Heart left ventricle (tissue), 16 donors: ENCODE results near the gene IGFBP2. TPM values are rescaled to one million over a fixed set of nuclear protein-coding genes. Genes with fewer than 3 reads are reported as not detected.
A peak's percentile ranks its signal among the peaks of the same experiment; 100 is the strongest.

ENCODE experiments used
- ATAC-seq, 4 donors: fragments of 200-7000 bp; cut with Tn5 transposase; one replicate each; pipeline ENCODE4 v1.9.1; 2020 to 2022; ENCODE audit warnings: moderate library complexity in 4 of 4, mild to moderate bottlenecking in 3 of 4, moderate number of reproducible peaks in 1 of 4
- DNase-seq, 5 donors: peaks; one replicate each; pipeline ENCODE4 v3.0.0-alpha.2; 2020
- H3K27ac ChIP-seq, 12 donors: fragments of 200-600 bp; sonication (generic) in 4 of 12; one replicate each; pipeline versions ENCODE4 v1.5.0 to v1.8.0; 2016 to 2022; ENCODE audit warnings: mild to moderate bottlenecking in 2 of 12
- H3K27me3 ChIP-seq, 9 donors: fragments of 200-600 bp; sonication (generic) in 2 of 9; one replicate each; pipeline versions ENCODE4 v1.5.1 to v1.8.0; 2016 to 2022; ENCODE audit warnings: mild to moderate bottlenecking in 3 of 9
- H3K36me3 ChIP-seq, 9 donors: fragments of 200-600 bp; sonication (generic) in 2 of 9; one replicate each; pipeline versions ENCODE4 v1.5.0 to v1.8.0; 2018 to 2022; ENCODE audit warnings: mild to moderate bottlenecking in 2 of 9
- H3K4me1 ChIP-seq, 12 donors: fragments of 200-600 bp; sonication (generic) in 4 of 12; one replicate each; pipeline versions ENCODE4 v1.5.0 to v1.8.0; 2016 to 2022; ENCODE audit warnings: mild to moderate bottlenecking in 3 of 12
- H3K4me3 ChIP-seq, 12 donors: fragments of 200-600 bp; sonication (generic) in 4 of 12; one replicate each; pipeline versions ENCODE4 v1.5.0 to v1.8.0; 2017 to 2022; ENCODE audit warnings: mild to moderate bottlenecking in 9 of 12, moderate library complexity in 4 of 12
- H3K9me3 ChIP-seq, 12 donors: fragments of 200-600 bp; sonication (generic) in 4 of 12; one replicate each; pipeline versions ENCODE4 v1.5.0 to v1.8.0; 2016 to 2022; ENCODE audit warnings: mild to moderate bottlenecking in 1 of 12
- CTCF ChIP-seq, 12 donors: fragments of 200-600 bp; sonication (generic) in 4 of 12; IDR thresholded peaks; one replicate each; pipeline versions ENCODE4 v1.5.0 to v1.8.0; 2018 to 2022; ENCODE audit warnings: antibody characterized with exemption in 12 of 12, mild to moderate bottlenecking in 5 of 12
- POLR2A ChIP-seq, 2 donors: fragments of 450-650 bp; IDR thresholded peaks; one replicate each; pipeline ENCODE4 v1.6.1; 2017; ENCODE audit warnings: antibody characterized with exemption in 2 of 2, mild to moderate bottlenecking in 2 of 2, moderate library complexity in 2 of 2
- WGBS, 4 donors: extraction: QIAGEN DNeasy Blood & Tissue Kit in 2 of 4; methylation state at CpG; one replicate each; pipeline versions ENCODE4 v1.1.5 to v1.1.7; 2013 to 2018; 5-methylcytosine and 5-hydroxymethylcytosine counted together
- intact Hi-C, 10 donors: fragments of 100-400 bp; cut with DNase I; formaldehyde crosslinking; loops; one replicate each; pipeline versions ENCODE4 v1.11.1 to v1.14.2; 2022
- polyA plus RNA-seq, 2 donors: library from polyadenylated mRNA; stranded (reverse); fragments of 200-250 nt; gene quantifications; one replicate each; pipeline ENCODE4 v1.2.3, GENCODE V29; 2013
- total RNA-seq, 9 donors: library from RNA; depleted of rRNA in 2 of 9; stranded (reverse); fragments of >200 nt in 2 of 9; fragmentation: NEBNext Ultra II Directional in 3 of 9; extraction: Animal tissue kit (Norgen Biotek cat#: 25700) in 3 of 9; gene quantifications; one replicate each; pipeline versions ENCODE4 v1.1.0 to v1.2.4, GENCODE V29; 2016 to 2023
- donor health status: ischemic (EF 13 %, LVEDD 7.1; RV severe dilation, severe dysfunction).
- donor health status: healthy with polysubstance abuse.
- donor health status: DM: no; HTN: yes; CAD: no.
- donor health status: DM: no; HTN: no; CAD: no.
- donor health status: ischemic (EF 25% LVEDD 6.9; RV normal size, moderate dysfunction).
- donor health status: ischemic (EF 25% LVEDD 5.7; RV mildly dilated, moderate dysfunction).
- donor health status: healthy.
- donor health status: DM: yes; HTN: yes; CAD: no.
- donor health status: ischemic (EF 35%, LVEDD 5.7; RV mildly dilated, moderate dysfunction).
- donor health status: nonischemic (EF 11% LVEDD 7.7; RV severe dilation, severe dysfunction).
- donor health status: DM: yes; HTN: yes; CAD: no.
- donor health status: PGD.
- donor health status: ischemic (EF 29% LVEDD 5.4; RV normal size, mild dysfunction).
- donor health status: nonischemic (EF 23%, LVEDD 6.1; RV moderate dilation, normal function).

Gene IGFBP2
- total and polyA plus RNA-seq, 11 donors, result 57.2 to 326 (median 113) TPM

DNA sequence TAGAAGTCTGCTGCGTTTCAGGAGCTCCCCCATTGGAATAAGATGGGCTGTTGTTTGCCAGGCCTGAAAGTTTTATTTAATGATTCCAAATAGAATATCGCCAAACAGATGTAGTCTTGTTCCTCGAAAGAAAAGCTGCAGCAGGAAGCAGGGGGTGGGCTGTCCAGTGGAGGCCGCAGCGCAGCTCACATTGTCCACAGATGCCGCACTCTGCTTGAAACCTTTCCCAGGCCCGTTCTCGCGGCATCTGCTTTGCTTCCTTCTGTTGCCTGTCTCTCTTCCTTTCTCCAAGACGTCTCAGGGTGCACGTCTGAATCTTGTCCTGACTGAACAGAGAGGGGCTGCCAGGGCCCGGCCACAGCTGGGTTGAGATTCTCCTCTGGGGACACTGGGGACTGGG, 12.4 kb upstream of the IGFBP2 start:
- ATAC-seq (peak in 3 of 4 donors; percentile 24 to 68 (median 48)), DNase-seq (peak in 3 of 5 donors; percentile 32 to 39 (median 36))
- Histone ChIP-seq H3K36me3 (no peaks in the 10 kb centered on the region), H3K27ac (peak overlapping the region in 2 of 12 donors; percentile 7 to 18), H3K27me3 (no peaks in the 10 kb centered on the region), H3K4me1 (peaks cover 0 to 13% (median 5%) of the 10 kb centered on the region in 12 donors), H3K9me3 (peaks cover 0 to 6% (median 0%) of the 10 kb centered on the region in 12 donors), H3K4me3 (no peak overlapping the region)
- no peak for TF ChIP-seq POLR2A (IDR thresholded peaks at IDR 0.05)
- TF ChIP-seq CTCF (IDR thresholded peaks at IDR 0.05), result no peak
- 53 to 67% (median 58%) methylated on average over 12 of the region's 12 CpGs for WGBS, 4 donors
- intact Hi-C loops, result no loop called here

DNA sequence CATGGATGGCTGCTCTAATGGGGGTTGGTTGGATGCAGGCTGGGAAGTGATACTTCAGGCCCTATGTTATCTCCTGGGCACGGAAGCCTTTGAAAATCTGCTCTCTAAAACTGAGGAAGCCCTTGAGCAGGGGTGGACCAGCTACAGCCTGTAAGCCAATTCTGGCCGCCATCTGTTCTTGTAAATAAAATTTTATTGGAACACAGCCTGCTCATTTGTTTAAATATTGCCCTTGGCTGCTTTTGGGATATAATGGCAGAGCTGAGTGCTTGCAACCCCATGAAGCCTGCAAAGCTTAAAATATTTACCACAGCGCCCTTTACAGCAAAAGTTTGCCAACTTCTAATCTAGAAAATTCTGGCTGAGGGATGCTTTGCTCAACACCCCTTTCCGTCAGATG, 11.9 kb upstream of the IGFBP2 start:
- Histone ChIP-seq H3K27ac (peak overlapping the region in 2 of 12 donors; percentile 7 to 18), H3K27me3 (no peaks in the 10 kb centered on the region), H3K9me3 (peaks cover 0 to 6% (median 0%) of the 10 kb centered on the region in 12 donors), H3K4me3 (no peak overlapping the region), H3K4me1 (peaks cover 0 to 13% (median 5%) of the 10 kb centered on the region in 12 donors), H3K36me3 (no peaks in the 10 kb centered on the region)
- TF ChIP-seq POLR2A (IDR thresholded peaks at IDR 0.05) (no peak), CTCF (IDR thresholded peaks at IDR 0.05) (no peak)
- DNase-seq (no peak), ATAC-seq (peak in 1 of 4 donors; percentile 19)
- intact Hi-C loops, result no loop called here
- WGBS, 4 donors, result 81 to 85% (median 83%) methylated on average over 4 of the region's 4 CpGs

- no peak overlapping the region for H3K27ac ChIP-seq
- 77 to 90% (median 84%) methylated on average over 4 of the region's 4 CpGs for WGBS, 4 donors
Observed at GRCh38 chr2:216622526-216622925, 10.7 kb upstream of the IGFBP2 start.

GRCh38 chr2:216624251-216624650, 9.0 kb upstream of the IGFBP2 start:
- Histone ChIP-seq H3K9me3 (peaks cover 0 to 6% (median 0%) of the 10 kb centered on the region in 12 donors), H3K4me1 (peaks cover 0 to 13% (median 5%) of the 10 kb centered on the region in 12 donors), H3K36me3 (no peaks in the 10 kb centered on the region), H3K27ac (no peak overlapping the region), H3K27me3 (no peaks in the 10 kb centered on the region), H3K4me3 (no peak overlapping the region)
- 95 to 98% (median 96%) methylated on average over 2 of the region's 2 CpGs for WGBS, 4 donors
- TF ChIP-seq CTCF (IDR thresholded peaks at IDR 0.05), result no peak
- TF ChIP-seq POLR2A (IDR thresholded peaks at IDR 0.05), result no peak
- DNase-seq (no peak), ATAC-seq (no peak)
- intact Hi-C loops, result no loop called here

More at GRCh38 chr2:216622526-216622925, 10.7 kb upstream of the IGFBP2 start:
- Histone ChIP-seq H3K4me1 (peaks cover 0 to 13% (median 5%) of the 10 kb centered on the region in 12 donors), H3K4me3 (no peak overlapping the region), H3K36me3 (no peaks in the 10 kb centered on the region), H3K27me3 (no peaks in the 10 kb centered on the region), H3K9me3 (peaks cover 0 to 6% (median 0%) of the 10 kb centered on the region in 12 donors)
- intact Hi-C loops, result no loop called here
- TF ChIP-seq CTCF (IDR thresholded peaks at IDR 0.05) (no peak), POLR2A (IDR thresholded peaks at IDR 0.05) (no peak)
- ATAC-seq (no peak), DNase-seq (no peak)
